Mesothelial cell of epicardium (in vitro differentiated cells): ENCODE data around the gene DPF3. TPM values are rescaled to one million over a fixed set of nuclear protein-coding genes. Genes with fewer than 3 reads are reported as not detected.

ENCODE experiments used
- DNase-seq, 2 experiments: peaks; one replicate each; pipeline ENCODE4 v3.0.0; 2021; ENCODE audit warnings: low spot score in 2 of 2; ENCODE audit not compliant: unreplicated experiment in 2 of 2
- H3K27ac Mint-ChIP-seq: 2 replicates; pipeline ENCODE4 v1.8.0; 2021; ENCODE audit warnings: mixed read lengths
- H3K27me3 Mint-ChIP-seq: 2 replicates; pipeline ENCODE4 v1.8.0; 2021; ENCODE audit warnings: low read depth, mixed read lengths
- H3K36me3 Mint-ChIP-seq: 2 replicates; pipeline ENCODE4 v1.8.0; 2021; ENCODE audit warnings: mixed read lengths
- H3K4me1 Mint-ChIP-seq: 2 replicates; pipeline ENCODE4 v1.8.0; 2021; ENCODE audit warnings: mixed read lengths
- H3K4me3 Mint-ChIP-seq: 2 replicates; pipeline ENCODE4 v1.8.0; 2021; ENCODE audit warnings: mild to moderate bottlenecking, moderate library complexity, mixed read lengths
- H3K9me3 Mint-ChIP-seq: 2 replicates; pipeline ENCODE4 v1.8.0; 2021; ENCODE audit warnings: mixed read lengths
- total RNA-seq: library from RNA; stranded (reverse); gene quantifications from 3 replicates; pipeline ENCODE4 v1.2.1, GENCODE V29; 2021
- TF ChIP-seq, protein P1 (sequence below): fragments of 200-600 bp; sonication (generic); IDR thresholded peaks from one replicate; pipeline ENCODE4 v1.5.0; 2021; ENCODE audit warnings: antibody characterized with exemption; ENCODE audit not compliant: unreplicated experiment

Gene DPF3
- total RNA-seq, 1 donor from 2014 or later, result 1.3 TPM

DNA sequence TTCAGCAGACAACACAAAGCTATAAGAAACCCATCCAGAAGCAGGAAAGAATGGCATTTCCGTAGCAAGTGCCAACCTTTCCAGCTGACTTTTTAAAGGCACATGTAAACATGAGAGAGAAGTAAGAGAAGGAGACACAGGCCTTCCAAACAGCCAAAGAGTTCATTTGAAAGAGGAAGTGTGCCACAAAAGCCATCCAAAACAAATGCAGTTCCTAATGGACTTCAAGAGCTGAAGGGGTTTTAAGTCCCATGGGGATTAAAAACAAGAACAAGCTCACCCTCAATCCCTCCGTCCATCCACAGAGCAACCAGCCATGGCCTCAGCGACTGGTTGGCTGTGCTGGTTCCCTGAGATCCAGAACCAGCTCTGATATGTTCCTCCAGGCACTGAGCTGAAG is 4.5 kb upstream of the DPF3 start:
- TF ChIP-seq, protein P1, sequence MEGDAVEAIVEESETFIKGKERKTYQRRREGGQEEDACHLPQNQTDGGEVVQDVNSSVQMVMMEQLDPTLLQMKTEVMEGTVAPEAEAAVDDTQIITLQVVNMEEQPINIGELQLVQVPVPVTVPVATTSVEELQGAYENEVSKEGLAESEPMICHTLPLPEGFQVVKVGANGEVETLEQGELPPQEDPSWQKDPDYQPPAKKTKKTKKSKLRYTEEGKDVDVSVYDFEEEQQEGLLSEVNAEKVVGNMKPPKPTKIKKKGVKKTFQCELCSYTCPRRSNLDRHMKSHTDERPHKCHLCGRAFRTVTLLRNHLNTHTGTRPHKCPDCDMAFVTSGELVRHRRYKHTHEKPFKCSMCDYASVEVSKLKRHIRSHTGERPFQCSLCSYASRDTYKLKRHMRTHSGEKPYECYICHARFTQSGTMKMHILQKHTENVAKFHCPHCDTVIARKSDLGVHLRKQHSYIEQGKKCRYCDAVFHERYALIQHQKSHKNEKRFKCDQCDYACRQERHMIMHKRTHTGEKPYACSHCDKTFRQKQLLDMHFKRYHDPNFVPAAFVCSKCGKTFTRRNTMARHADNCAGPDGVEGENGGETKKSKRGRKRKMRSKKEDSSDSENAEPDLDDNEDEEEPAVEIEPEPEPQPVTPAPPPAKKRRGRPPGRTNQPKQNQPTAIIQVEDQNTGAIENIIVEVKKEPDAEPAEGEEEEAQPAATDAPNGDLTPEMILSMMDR, result no peak
- Mint-ChIP-seq H3K4me3 (no peak overlapping the region), H3K27me3 (peaks cover 46% of the 10 kb centered on the region), H3K27ac (no peak overlapping the region), H3K4me1 (peaks cover 21% of the 10 kb centered on the region), H3K9me3 (no peaks in the 10 kb centered on the region), H3K36me3 (no peaks in the 10 kb centered on the region)
- no peak for DNase-seq

DNA sequence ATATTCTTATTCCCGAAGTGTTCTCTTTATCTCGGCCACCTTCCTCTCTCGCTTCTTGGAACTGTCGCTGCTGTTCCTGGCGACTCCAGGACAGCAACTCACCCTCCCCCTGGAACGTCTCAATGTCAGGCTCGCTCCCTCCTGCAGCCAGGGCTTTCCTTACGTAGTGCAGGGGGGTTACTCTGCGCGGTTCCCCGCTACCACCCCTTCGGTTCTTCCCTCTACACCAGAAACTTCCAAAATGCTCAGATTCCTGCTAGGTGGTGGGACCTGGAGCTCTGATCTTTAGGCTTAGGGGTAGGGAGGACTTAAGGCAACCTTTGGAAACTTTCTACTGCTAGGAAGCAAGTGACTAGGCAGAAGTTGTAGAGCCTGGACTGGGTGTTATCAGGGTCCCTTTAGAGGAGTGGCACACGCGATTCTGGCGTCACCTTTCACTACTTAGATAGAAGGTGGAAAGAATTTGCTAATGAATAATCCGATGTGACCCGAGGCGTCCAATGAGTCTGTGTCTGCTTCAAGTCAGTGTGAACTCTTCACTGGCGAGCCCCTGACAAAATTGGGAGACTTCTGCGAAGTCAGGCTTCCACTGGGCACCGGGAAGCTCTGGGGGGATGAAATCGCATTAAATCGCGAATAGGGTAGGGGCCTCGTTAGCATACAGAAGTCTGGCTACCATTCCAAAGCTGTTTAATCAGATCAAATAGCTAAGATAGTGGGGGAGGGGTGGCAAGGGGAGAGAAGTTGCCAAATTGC is 900 bp upstream of the DPF3 start:
- TF ChIP-seq, protein P1, result no peak
- H3K9me3 Mint-ChIP-seq, result no peaks in the 10 kb centered on the region
- H3K36me3 Mint-ChIP-seq, result no peaks in the 10 kb centered on the region
- peak overlapping the region; percentile 88 for H3K4me3 Mint-ChIP-seq
- no peak for DNase-seq
- H3K4me1 Mint-ChIP-seq, result peaks cover 33% of the 10 kb centered on the region
- H3K27me3 Mint-ChIP-seq, result peaks cover 71% of the 10 kb centered on the region
- H3K27ac Mint-ChIP-seq, result no peak overlapping the region

DNA sequence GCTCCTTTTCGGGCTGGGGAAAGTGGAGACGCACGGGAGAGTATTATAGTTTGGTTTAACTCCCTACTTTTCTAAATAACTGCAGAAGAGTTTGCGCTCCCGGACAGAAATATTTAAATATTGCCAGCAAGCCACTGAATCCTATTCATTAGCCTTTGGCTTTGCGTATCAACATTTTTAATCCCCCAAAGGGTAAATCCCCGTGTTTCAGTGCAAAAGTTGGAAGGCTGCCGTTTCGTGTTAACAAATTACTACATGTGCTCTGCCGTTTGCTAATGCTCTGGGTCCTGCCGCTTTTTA is 372 bp upstream of the DPF3 start:
- Mint-ChIP-seq H3K9me3 (no peaks in the 10 kb centered on the region), H3K4me3 (peak overlapping the region; percentile 88), H3K27ac (no peak overlapping the region), H3K36me3 (no peaks in the 10 kb centered on the region), H3K27me3 (peaks cover 73% of the 10 kb centered on the region), H3K4me1 (peaks cover 33% of the 10 kb centered on the region)
- TF ChIP-seq, protein P1, result no peak
- DNase-seq, result no peak

DNA sequence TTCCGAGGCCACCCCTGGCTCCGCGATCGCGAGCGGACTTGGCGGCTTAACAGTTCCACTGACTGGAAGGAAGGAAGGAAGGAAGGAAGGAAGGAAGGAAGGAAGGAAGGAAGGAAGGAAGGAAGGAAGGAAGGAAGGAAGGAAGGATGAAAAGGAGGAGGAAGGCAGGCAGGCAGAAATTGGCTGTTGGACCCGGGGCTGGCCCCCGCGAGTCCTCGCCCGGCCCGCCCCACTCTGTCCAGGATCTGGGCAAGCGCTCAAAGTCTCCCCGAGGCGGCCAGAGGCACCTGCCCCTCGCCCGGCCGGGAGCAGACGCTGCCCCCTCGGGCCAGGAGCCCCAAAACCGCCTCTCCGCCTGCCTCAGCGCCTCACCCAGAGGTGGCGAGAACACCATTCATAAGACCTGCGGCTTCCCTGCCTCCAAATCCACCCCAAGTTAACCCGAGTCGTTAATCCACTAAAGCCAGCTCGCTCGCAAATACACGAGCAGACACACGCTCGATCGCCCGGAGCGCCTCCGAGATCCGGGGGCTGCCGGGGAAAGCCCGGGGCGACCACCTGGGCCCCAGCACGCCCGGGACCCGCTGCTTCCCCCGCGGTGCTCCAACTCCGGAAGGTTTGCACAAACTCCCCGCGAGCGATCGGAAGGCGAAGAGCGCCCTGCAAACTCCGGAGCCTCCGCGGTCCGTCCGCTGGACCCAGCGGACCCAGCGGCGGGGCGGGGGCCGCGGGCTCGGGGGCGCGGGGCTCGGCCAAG is 844 bp downstream of the DPF3 start:
- DNase-seq, result peak in 1 of 2 experiments; percentile 53
- H3K9me3 Mint-ChIP-seq, result no peaks in the 10 kb centered on the region
- H3K27ac Mint-ChIP-seq, result peak overlapping the region; percentile 57
- peak overlapping the region; percentile 81 for H3K4me3 Mint-ChIP-seq
- peaks cover 85% of the 10 kb centered on the region for H3K27me3 Mint-ChIP-seq
- H3K36me3 Mint-ChIP-seq, result no peaks in the 10 kb centered on the region
- TF ChIP-seq, protein P1, result no peak
- H3K4me1 Mint-ChIP-seq, result peaks cover 33% of the 10 kb centered on the region

DNA sequence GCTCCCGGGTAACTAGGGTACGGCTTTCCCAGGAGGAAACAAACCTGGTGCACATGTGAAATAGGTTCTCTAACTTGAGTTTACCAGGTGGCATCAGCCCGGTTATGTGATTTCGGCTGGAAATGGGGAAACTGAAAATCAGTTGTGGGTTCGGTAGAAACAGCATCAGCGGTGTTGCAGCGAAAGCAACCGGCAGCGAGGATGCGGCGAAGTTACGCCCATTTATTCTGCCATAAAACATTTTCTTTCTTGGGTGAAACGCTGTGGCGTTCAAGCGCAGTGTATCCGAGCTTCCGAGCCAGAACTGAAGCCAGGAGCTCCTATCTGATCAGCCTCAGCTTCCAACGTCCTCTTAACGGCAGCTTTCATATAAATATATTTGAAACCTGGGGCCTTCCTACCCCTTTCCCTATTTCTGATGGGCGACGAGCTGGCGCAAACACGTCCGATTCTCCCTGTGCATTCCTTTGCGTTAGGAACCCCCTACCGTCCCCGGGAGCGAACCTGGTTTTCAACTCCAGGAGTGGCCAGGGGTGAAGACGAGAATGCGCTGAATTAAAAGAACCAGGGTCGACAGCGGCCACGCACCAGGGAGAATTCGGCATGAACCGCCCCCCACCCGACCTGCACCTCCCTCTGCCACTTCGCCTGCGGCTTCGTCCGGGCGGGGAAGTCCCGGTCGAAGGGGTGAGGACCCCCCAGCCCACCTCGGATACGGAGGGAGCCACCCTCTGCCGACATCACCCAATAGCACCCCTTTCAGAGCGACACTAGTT is 1.6 kb downstream of the DPF3 start:
- TF ChIP-seq, protein P1, result no peak
- Mint-ChIP-seq H3K27ac (peak overlapping the region; percentile 57), H3K9me3 (no peaks in the 10 kb centered on the region), H3K36me3 (no peaks in the 10 kb centered on the region), H3K4me3 (peak overlapping the region; percentile 81), H3K4me1 (peaks cover 33% of the 10 kb centered on the region), H3K27me3 (peaks cover 88% of the 10 kb centered on the region)
- peak in 1 of 2 experiments; percentile 48 for DNase-seq
